HepG2 (cell line): Measurements from ENCODE around the gene RNU6-1. TPM values are rescaled to one million over a fixed set of nuclear protein-coding genes. Genes with fewer than 3 reads are reported as not detected.

ENCODE experiments used
- BCL6 ChIP-seq: IDR thresholded peaks from 2 replicates; pipeline ENCODE4 v1.6.1; 2016; ENCODE audit warnings: missing genetic modification reagents, missing compliant biosample characterization
- BRD4 ChIP-seq: sonication (generic); formaldehyde crosslinking; IDR thresholded peaks from 2 replicates; pipeline ENCODE4 v1.4.0; 2020; ENCODE audit warnings: missing genetic modification reagents
- FOXP1 ChIP-seq, 2 experiments: fragments of 450-650 bp in 1 of 2; IDR thresholded peaks; 2 replicates each; pipeline ENCODE4 v1.6.1; 2017 to 2018; ENCODE audit warnings: antibody characterized with exemption in 1 of 2
- HMG20A ChIP-seq: IDR thresholded peaks from 2 replicates; pipeline ENCODE4 v1.6.1; 2016; ENCODE audit warnings: borderline replicate concordance
- HMGA1 ChIP-seq: sonication (generic); formaldehyde crosslinking; conservative IDR thresholded peaks from 2 replicates; pipeline ENCODE4 v1.4.0; 2020; ENCODE audit warnings: missing genetic modification reagents
- KLF12 ChIP-seq: sonication (generic); formaldehyde crosslinking; IDR thresholded peaks from 2 replicates; pipeline ENCODE4 v1.4.0; 2020; ENCODE audit warnings: missing genetic modification reagents, borderline replicate concordance
- MAFG ChIP-seq: sonication (generic); formaldehyde crosslinking; IDR thresholded peaks from 2 replicates; pipeline ENCODE4 v1.5.1; 2020; ENCODE audit warnings: mild to moderate bottlenecking, missing genetic modification reagents
- MEIS2 ChIP-seq: sonication (generic); formaldehyde crosslinking; IDR thresholded peaks from 2 replicates; pipeline ENCODE4 v1.9.0; 2021; ENCODE audit warnings: mild to moderate bottlenecking, missing genetic modification reagents
- MYC ChIP-seq: sonication (generic); formaldehyde crosslinking; IDR thresholded peaks from 2 replicates; pipeline ENCODE4 v1.9.0; 2021; ENCODE audit warnings: missing genetic modification reagents, borderline replicate concordance
- NCOR1 ChIP-seq: fragments of 200-600 bp; sonication (generic); IDR thresholded peaks from 2 replicates; pipeline ENCODE4 v1.7.0; 2017; ENCODE audit warnings: antibody characterized with exemption, low read length, borderline replicate concordance
- PHF21A ChIP-seq: sonication (generic); formaldehyde crosslinking; IDR thresholded peaks from 2 replicates; pipeline ENCODE4 v1.5.0; 2020; ENCODE audit warnings: mild to moderate bottlenecking, missing genetic modification reagents
- TRIM24 ChIP-seq: sonication (generic); formaldehyde crosslinking; IDR thresholded peaks from 2 replicates; pipeline ENCODE4 v1.8.0; 2022; ENCODE audit warnings: mild to moderate bottlenecking, missing genetic modification reagents
- ZBTB21 ChIP-seq: sonication (generic); formaldehyde crosslinking; IDR thresholded peaks from 2 replicates; pipeline ENCODE4 v1.4.0; 2020; ENCODE audit warnings: missing genetic modification reagents
- ZNF703 ChIP-seq: sonication (generic); formaldehyde crosslinking; IDR thresholded peaks from 2 replicates; pipeline ENCODE4 v1.5.1; 2020; ENCODE audit warnings: missing genetic modification reagents, mild to moderate bottlenecking, moderate library complexity, borderline replicate concordance
- polyA plus RNA-seq, 8 experiments: library from polyadenylated mRNA; depleted of rRNA in 3 of 8; stranded (reverse) in 7 of 8; unstranded in 1 of 8; fragments of >200 nt; fragmentation: Illumina TruSeq in 4 of 8; extraction: Trizol in 4 of 8; gene quantifications; 2 replicates each; pipeline versions ENCODE4 v1.2.1 to v1.2.3, GENCODE V29; 2011 to 2016; ENCODE audit warnings: low read depth in 4 of 8, missing spikeins in 1 of 8, mixed read lengths in 1 of 8; ENCODE audit not compliant: insufficient read depth in 1 of 8
- total RNA-seq, 5 experiments: library from RNA; depleted of rRNA; stranded (reverse); fragments of >200 nt; fragmentation: Illumina TruSeq; extraction: Trizol; gene quantifications; 2 replicates each; pipeline ENCODE4 v1.2.3, GENCODE V29; 2016; ENCODE audit warnings: low read depth in 1 of 5
- TF ChIP-seq, protein P1 (sequence below): sonication (generic); formaldehyde crosslinking; IDR thresholded peaks from 2 replicates; pipeline ENCODE4 v1.5.1; 2020; ENCODE audit warnings: missing genetic modification reagents, mild to moderate bottlenecking, borderline replicate concordance
- TF ChIP-seq, protein P2 (sequence below): sonication (generic); formaldehyde crosslinking; IDR thresholded peaks from 2 replicates; pipeline ENCODE4 v1.5.1; 2020; ENCODE audit warnings: mild to moderate bottlenecking, missing genetic modification reagents, borderline replicate concordance
- TF ChIP-seq, protein P3 (sequence below): sonication (generic); formaldehyde crosslinking; IDR thresholded peaks from 2 replicates; pipeline ENCODE4 v1.9.0; 2021; ENCODE audit warnings: missing genetic modification reagents, borderline replicate concordance
- TF ChIP-seq, protein P4 (sequence below): sonication (generic); formaldehyde crosslinking; IDR thresholded peaks from 2 replicates; pipeline ENCODE4 v1.4.0; 2020; ENCODE audit warnings: mild to moderate bottlenecking, missing genetic modification reagents
- TF ChIP-seq, protein P5 (sequence below): sonication (generic); formaldehyde crosslinking; IDR thresholded peaks from 2 replicates; pipeline ENCODE4 v1.4.0; 2020; ENCODE audit warnings: missing genetic modification reagents

RNU6-1 gene
- total and polyA plus RNA-seq, 2 of the 13 experiments (the other 11 are each of a cell fraction or from before 2014, with no cell fraction given), result under 0.01 TPM; not detected in 1

DNA sequence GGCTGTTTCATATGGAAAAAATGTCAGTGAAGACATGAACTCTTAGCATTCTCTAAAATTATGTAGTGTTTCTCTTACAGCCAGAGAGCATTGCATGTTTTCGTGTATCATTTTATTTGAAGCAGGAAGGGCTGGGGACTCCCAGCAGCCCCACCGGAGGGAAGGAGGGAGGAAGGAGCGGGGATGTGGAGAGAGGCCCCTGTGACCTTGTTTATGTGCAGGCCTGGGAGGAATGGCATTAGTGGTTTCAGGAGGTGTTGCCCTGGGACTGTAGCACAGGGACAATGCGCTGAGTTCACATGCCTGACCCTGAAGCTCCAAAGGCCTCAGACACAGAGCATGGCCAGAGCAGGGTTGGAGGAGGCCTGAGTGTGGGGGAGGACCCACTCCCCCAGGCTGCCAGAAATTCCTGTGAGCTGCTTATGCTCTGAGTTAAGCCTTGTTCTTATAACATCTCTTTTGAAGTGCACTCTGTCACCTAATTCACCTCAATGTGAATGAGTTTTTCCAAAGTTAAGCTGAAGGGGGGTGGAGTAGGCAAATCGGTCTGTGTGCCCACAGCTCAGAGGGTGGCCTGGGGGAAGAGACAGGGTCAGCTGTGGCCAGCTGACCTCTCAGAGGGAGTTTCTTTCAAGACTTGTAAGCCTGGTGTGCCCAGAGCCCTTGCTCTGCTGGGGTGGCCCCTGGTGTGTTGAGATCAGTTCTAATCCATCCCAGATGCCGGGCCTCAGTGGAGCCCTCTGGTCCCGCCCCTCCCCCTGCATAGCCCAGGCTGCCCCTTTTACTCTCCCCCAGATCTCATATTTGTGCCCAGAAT is 3.9 kb upstream of the RNU6-1 start (continued):
- TF ChIP-seq, protein P1, sequence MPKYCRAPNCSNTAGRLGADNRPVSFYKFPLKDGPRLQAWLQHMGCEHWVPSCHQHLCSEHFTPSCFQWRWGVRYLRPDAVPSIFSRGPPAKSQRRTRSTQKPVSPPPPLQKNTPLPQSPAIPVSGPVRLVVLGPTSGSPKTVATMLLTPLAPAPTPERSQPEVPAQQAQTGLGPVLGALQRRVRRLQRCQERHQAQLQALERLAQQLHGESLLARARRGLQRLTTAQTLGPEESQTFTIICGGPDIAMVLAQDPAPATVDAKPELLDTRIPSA (CRISPR knock-in tag), result no peak
- TF ChIP-seq KLF12 (CRISPR knock-in tag) (no peak), MEIS2 (CRISPR knock-in tag) (no peak), TRIM24 (CRISPR knock-in tag) (no peak), HMGA1 (CRISPR knock-in tag) (no peak), FOXP1 (IDR thresholded peaks at IDR 0.05) (0 out of 2 replicates have a peak, but pooled peaks have one; percentile 9), FOXP1 (CRISPR knock-in tag; IDR thresholded peaks at IDR 0.05) (peak; percentile 79; the same call in 1 of the 2 replicates), BRD4 (CRISPR knock-in tag) (no peak), HMG20A (CRISPR knock-in tag) (peak; percentile 41; the same call in 1 of the 2 replicates), ZBTB21 (CRISPR knock-in tag) (no peak), NCOR1 (no peak; the same call in 1 of the 2 replicates), MAFG (CRISPR knock-in tag) (no peak), PHF21A (peak; percentile 38; the same call in 1 of the 2 replicates), BCL6 (CRISPR knock-in tag) (peak; percentile 52; the same call in 1 of the 2 replicates), ZNF703 (CRISPR knock-in tag) (no peak), MYC (CRISPR knock-in tag) (peak; percentile 61; the same call in 1 of the 2 replicates)
- TF ChIP-seq, protein P2, sequence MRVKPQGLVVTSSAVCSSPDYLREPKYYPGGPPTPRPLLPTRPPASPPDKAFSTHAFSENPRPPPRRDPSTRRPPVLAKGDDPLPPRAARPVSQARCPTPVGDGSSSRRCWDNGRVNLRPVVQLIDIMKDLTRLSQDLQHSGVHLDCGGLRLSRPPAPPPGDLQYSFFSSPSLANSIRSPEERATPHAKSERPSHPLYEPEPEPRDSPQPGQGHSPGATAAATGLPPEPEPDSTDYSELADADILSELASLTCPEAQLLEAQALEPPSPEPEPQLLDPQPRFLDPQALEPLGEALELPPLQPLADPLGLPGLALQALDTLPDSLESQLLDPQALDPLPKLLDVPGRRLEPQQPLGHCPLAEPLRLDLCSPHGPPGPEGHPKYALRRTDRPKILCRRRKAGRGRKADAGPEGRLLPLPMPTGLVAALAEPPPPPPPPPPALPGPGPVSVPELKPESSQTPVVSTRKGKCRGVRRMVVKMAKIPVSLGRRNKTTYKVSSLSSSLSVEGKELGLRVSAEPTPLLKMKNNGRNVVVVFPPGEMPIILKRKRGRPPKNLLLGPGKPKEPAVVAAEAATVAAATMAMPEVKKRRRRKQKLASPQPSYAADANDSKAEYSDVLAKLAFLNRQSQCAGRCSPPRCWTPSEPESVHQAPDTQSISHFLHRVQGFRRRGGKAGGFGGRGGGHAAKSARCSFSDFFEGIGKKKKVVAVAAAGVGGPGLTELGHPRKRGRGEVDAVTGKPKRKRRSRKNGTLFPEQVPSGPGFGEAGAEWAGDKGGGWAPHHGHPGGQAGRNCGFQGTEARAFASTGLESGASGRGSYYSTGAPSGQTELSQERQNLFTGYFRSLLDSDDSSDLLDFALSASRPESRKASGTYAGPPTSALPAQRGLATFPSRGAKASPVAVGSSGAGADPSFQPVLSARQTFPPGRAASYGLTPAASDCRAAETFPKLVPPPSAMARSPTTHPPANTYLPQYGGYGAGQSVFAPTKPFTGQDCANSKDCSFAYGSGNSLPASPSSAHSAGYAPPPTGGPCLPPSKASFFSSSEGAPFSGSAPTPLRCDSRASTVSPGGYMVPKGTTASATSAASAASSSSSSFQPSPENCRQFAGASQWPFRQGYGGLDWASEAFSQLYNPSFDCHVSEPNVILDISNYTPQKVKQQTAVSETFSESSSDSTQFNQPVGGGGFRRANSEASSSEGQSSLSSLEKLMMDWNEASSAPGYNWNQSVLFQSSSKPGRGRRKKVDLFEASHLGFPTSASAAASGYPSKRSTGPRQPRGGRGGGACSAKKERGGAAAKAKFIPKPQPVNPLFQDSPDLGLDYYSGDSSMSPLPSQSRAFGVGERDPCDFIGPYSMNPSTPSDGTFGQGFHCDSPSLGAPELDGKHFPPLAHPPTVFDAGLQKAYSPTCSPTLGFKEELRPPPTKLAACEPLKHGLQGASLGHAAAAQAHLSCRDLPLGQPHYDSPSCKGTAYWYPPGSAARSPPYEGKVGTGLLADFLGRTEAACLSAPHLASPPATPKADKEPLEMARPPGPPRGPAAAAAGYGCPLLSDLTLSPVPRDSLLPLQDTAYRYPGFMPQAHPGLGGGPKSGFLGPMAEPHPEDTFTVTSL (CRISPR knock-in tag), result peak; percentile 43; the same call in 1 of the 2 replicates
- TF ChIP-seq, protein P3, sequence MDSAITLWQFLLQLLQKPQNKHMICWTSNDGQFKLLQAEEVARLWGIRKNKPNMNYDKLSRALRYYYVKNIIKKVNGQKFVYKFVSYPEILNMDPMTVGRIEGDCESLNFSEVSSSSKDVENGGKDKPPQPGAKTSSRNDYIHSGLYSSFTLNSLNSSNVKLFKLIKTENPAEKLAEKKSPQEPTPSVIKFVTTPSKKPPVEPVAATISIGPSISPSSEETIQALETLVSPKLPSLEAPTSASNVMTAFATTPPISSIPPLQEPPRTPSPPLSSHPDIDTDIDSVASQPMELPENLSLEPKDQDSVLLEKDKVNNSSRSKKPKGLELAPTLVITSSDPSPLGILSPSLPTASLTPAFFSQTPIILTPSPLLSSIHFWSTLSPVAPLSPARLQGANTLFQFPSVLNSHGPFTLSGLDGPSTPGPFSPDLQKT (CRISPR knock-in tag), result no peak
- TF ChIP-seq, protein P4, sequence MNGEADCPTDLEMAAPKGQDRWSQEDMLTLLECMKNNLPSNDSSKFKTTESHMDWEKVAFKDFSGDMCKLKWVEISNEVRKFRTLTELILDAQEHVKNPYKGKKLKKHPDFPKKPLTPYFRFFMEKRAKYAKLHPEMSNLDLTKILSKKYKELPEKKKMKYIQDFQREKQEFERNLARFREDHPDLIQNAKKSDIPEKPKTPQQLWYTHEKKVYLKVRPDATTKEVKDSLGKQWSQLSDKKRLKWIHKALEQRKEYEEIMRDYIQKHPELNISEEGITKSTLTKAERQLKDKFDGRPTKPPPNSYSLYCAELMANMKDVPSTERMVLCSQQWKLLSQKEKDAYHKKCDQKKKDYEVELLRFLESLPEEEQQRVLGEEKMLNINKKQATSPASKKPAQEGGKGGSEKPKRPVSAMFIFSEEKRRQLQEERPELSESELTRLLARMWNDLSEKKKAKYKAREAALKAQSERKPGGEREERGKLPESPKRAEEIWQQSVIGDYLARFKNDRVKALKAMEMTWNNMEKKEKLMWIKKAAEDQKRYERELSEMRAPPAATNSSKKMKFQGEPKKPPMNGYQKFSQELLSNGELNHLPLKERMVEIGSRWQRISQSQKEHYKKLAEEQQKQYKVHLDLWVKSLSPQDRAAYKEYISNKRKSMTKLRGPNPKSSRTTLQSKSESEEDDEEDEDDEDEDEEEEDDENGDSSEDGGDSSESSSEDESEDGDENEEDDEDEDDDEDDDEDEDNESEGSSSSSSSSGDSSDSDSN, result peak; percentile 38; the same call in 1 of the 2 replicates
- TF ChIP-seq, protein P5, sequence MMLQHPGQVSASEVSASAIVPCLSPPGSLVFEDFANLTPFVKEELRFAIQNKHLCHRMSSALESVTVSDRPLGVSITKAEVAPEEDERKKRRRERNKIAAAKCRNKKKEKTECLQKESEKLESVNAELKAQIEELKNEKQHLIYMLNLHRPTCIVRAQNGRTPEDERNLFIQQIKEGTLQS, result no peak
